IMR-90 (cell line): Measurements from ENCODE around the gene INPP5D. TPM values are rescaled to one million over a fixed set of nuclear protein-coding genes. Genes with fewer than 3 reads are reported as not detected.

Experiments used
- ATAC-seq: fragments of 200-7000 bp; cut with Tn5 transposase; 2 replicates; pipeline ENCODE4 v1.9.1; 2020; ENCODE audit warnings: low read depth, mild to moderate bottlenecking, moderate library complexity
- BruUV-seq: library from RNA; stranded (reverse); fragments of 400-500 nt; replicated peaks from 2 replicates; lab custom pipeline; 2021; lab: Mats Ljungman, UMichigan
- CTCF ChIA-PET: fragments of 300-600 bp; formaldehyde crosslinking; extraction: SDS; loops from one replicate; lab custom pipeline; 2021; ENCODE audit warnings: antibody characterized with exemption; lab: Yijun Ruan, JAX
- POLR2A ChIA-PET: fragments of 300-600 bp; sonication (Branson Sonifier 250); formaldehyde crosslinking; loops from one replicate; lab custom pipeline; 2022; ENCODE audit warnings: antibody characterized with exemption; ENCODE audit not compliant: unreplicated experiment; lab: Charles Lee
- DNase-seq: peaks from one replicate; pipeline ENCODE4 v3.0.0; 2013
- H2AFZ ChIP-seq: replicated peaks from 2 replicates; pipeline ENCODE3; 2013; ENCODE audit warnings: low read length, mild to moderate bottlenecking; ENCODE audit not compliant: poor library complexity
- H2AK5ac ChIP-seq: 2 replicates; pipeline ENCODE4 v1.6.1; 2013; ENCODE audit warnings: low read depth, low read length, inconsistent platforms
- H2AK9ac ChIP-seq: replicated peaks from 2 replicates; pipeline ENCODE3; 2013; ENCODE audit warnings: mild to moderate bottlenecking, low read depth, low read length, moderate library complexity; ENCODE audit not compliant: poor library complexity
- H2BK120ac ChIP-seq: 2 replicates; pipeline ENCODE4 v1.6.1; 2013; ENCODE audit warnings: low read depth, low read length, inconsistent platforms
- H2BK15ac ChIP-seq: 3 replicates; pipeline ENCODE4 v1.6.1; 2013; ENCODE audit warnings: low read depth, low read length, inconsistent platforms
- H2BK20ac ChIP-seq: 2 replicates; pipeline ENCODE4 v1.6.1; 2013; ENCODE audit warnings: low read depth, mild to moderate bottlenecking, inconsistent platforms, low read length, moderate library complexity
- H2BK5ac ChIP-seq: 2 replicates; pipeline ENCODE4 v1.6.1; 2013; ENCODE audit warnings: mild to moderate bottlenecking, low read depth, low read length, inconsistent platforms; ENCODE audit not compliant: poor library complexity, severe bottlenecking
- H3K14ac ChIP-seq: replicated peaks from 2 replicates; pipeline ENCODE4 v1.6.1; 2013; ENCODE audit warnings: low read depth, low read length, inconsistent platforms
- H3K18ac ChIP-seq: 2 replicates; pipeline ENCODE4 v1.6.1; 2013; ENCODE audit warnings: low read depth, low read length, control low read depth
- H3K23ac ChIP-seq: 2 replicates; pipeline ENCODE4 v1.6.1; 2013; ENCODE audit warnings: low read depth, low read length, inconsistent platforms
- H3K27ac ChIP-seq: 2 replicates; pipeline ENCODE4 v1.5.1; 2013; ENCODE audit warnings: mild to moderate bottlenecking, control low read depth, low read length; ENCODE audit not compliant: insufficient read depth
- H3K27me3 ChIP-seq: 2 replicates; pipeline ENCODE4 v1.6.1; 2013; ENCODE audit warnings: low read length; ENCODE audit not compliant: control insufficient read depth, insufficient read depth
- H3K36me3 ChIP-seq: 2 replicates; pipeline ENCODE4 v1.6.1; 2013; ENCODE audit warnings: low read length, mixed read lengths; ENCODE audit not compliant: control insufficient read depth, insufficient read depth
- H3K4ac ChIP-seq: 2 replicates; pipeline ENCODE4 v1.6.1; 2013; ENCODE audit warnings: low read depth, low read length, inconsistent platforms
- H3K4me1 ChIP-seq: 2 replicates; pipeline ENCODE4 v1.6.1; 2013; ENCODE audit warnings: low read length, mixed read lengths; ENCODE audit not compliant: control insufficient read depth, insufficient read depth
- H3K4me2 ChIP-seq: 2 replicates; pipeline ENCODE4 v1.6.1; 2013; ENCODE audit warnings: low read depth, mild to moderate bottlenecking, control low read depth, low read length, moderate library complexity
- H3K4me3 ChIP-seq: 2 replicates; pipeline ENCODE4 v1.5.1; 2013; ENCODE audit warnings: low read depth, mild to moderate bottlenecking, control low read depth, low read length, moderate library complexity; ENCODE audit not compliant: insufficient read depth
- H3K56ac ChIP-seq: 2 replicates; pipeline ENCODE4 v1.6.1; 2013; ENCODE audit warnings: low read length, inconsistent platforms; ENCODE audit not compliant: insufficient read depth; ENCODE audit errors: extremely low read depth
- H3K79me1 ChIP-seq, 2 experiments: 2 replicates each; pipeline ENCODE4 v1.6.1; 2013; ENCODE audit warnings: low read length in 2 of 2, inconsistent platforms in 1 of 2, low read depth in 1 of 2
- H3K9ac ChIP-seq: 2 replicates; pipeline ENCODE4 v1.6.1; 2013; ENCODE audit warnings: low read depth, low read length, control low read depth
- H3K9me1 ChIP-seq: 2 replicates; pipeline ENCODE4 v1.6.1; 2013; ENCODE audit warnings: low read length, inconsistent platforms; ENCODE audit not compliant: insufficient read depth
- H3K9me3 ChIP-seq: 2 replicates; pipeline ENCODE4 v1.6.1; 2013; ENCODE audit warnings: low read length; ENCODE audit not compliant: control insufficient read depth, insufficient read depth
- H4K20me1 ChIP-seq: 2 replicates; pipeline ENCODE4 v1.6.1; 2013; ENCODE audit warnings: low read length, inconsistent platforms; ENCODE audit not compliant: insufficient read depth
- H4K5ac ChIP-seq: 2 replicates; pipeline ENCODE4 v1.6.1; 2013; ENCODE audit warnings: mild to moderate bottlenecking, low read depth, low read length, control low read depth
- H4K8ac ChIP-seq, 2 experiments: 2 replicates each; pipeline ENCODE4 v1.6.1; 2013; ENCODE audit warnings: low read depth in 2 of 2, low read length in 2 of 2, control low read depth in 1 of 2, inconsistent platforms in 1 of 2
- H4K91ac ChIP-seq: 2 replicates; pipeline ENCODE4 v1.6.1; 2013; ENCODE audit warnings: low read depth, low read length, inconsistent platforms; ENCODE audit not compliant: insufficient read depth
- CEBPB ChIP-seq: IDR thresholded peaks from 2 replicates; pipeline ENCODE4 v1.6.1; 2012; ENCODE audit warnings: low read depth, low read length, improper control_type of control experiment
- ELK1 ChIP-seq: fragments of 150-350 bp; IDR thresholded peaks from 2 replicates; pipeline ENCODE4 v1.6.1; 2016; ENCODE audit warnings: low read depth, mild to moderate bottlenecking, low read length, moderate library complexity, borderline replicate concordance
- FOS ChIP-seq: fragments of 150-350 bp; IDR thresholded peaks from 2 replicates; pipeline ENCODE4 v1.6.1; 2016; ENCODE audit warnings: low read depth, low read length
- MAFK ChIP-seq: IDR thresholded peaks from 2 replicates; pipeline ENCODE4 v1.6.1; 2012; ENCODE audit warnings: low read depth, low read length, improper control_type of control experiment
- MAZ ChIP-seq: IDR thresholded peaks from 2 replicates; pipeline ENCODE4 v1.6.1; 2012; ENCODE audit warnings: low read depth, mild to moderate bottlenecking, low read length, improper control_type of control experiment, moderate library complexity, borderline replicate concordance
- MXI1 ChIP-seq: IDR thresholded peaks from 2 replicates; pipeline ENCODE4 v1.6.1; 2012; ENCODE audit warnings: low read depth, mild to moderate bottlenecking, low read length, moderate library complexity, borderline replicate concordance
- NFE2L2 ChIP-seq: fragments of 150-350 bp; IDR thresholded peaks from 2 replicates; pipeline ENCODE4 v1.6.1; 2016; ENCODE audit warnings: low read depth, mild to moderate bottlenecking, low read length
- POLR2A ChIP-seq: IDR thresholded peaks from 2 replicates; pipeline ENCODE4 v1.6.1; 2012; ENCODE audit warnings: mild to moderate bottlenecking, low read depth, low read length
- RAD21 ChIP-seq: IDR thresholded peaks from 2 replicates; pipeline ENCODE4 v1.6.1; 2012; ENCODE audit warnings: low read length, improper control_type of control experiment
- RCOR1 ChIP-seq: IDR thresholded peaks from 2 replicates; pipeline ENCODE4 v1.6.1; 2012; ENCODE audit warnings: mild to moderate bottlenecking, low read length, improper control_type of control experiment; ENCODE audit not compliant: insufficient replicate concordance
- SMC3 ChIP-seq: fragments of 150-350 bp; IDR thresholded peaks from 2 replicates; pipeline ENCODE4 v1.6.1; 2016; ENCODE audit warnings: low read depth, mild to moderate bottlenecking, antibody characterized with exemption, low read length, moderate library complexity
- WGBS, 2 experiments: methylation state at CpG; one replicate each; pipeline versions ENCODE4 v1.1.5 to v1.1.7; 2013; ENCODE audit warnings: missing lambda C conversion rate in 2 of 2; ENCODE audit not compliant: insufficient read length in 1 of 2; ENCODE audit errors: extremely low coverage in 2 of 2; 5-methylcytosine and 5-hydroxymethylcytosine counted together
- dilution Hi-C: fragments of 300-500 bp; cut with HindIII; formaldehyde crosslinking; loops from one replicate; pipeline ENCODE4 v1.14.3; 2018; ENCODE audit warnings: low sequenced_read_pairs; ENCODE audit not compliant: unreplicated experiment
- in situ Hi-C: fragments of 300-500 bp; cut with MboI; formaldehyde crosslinking; loops from 3 replicates; pipeline ENCODE4 v1.14.3; 2019; ENCODE audit warnings: low sequenced_read_pairs, inconsistent platforms, mixed read lengths
- intact Hi-C: fragments of 100-400 bp; cut with micrococcal nuclease; formaldehyde crosslinking; loops from 2 replicates; pipeline ENCODE4 v1.10.0; 2022
- polyA plus RNA-seq, 3 experiments: library from polyadenylated mRNA; depleted of rRNA; stranded (reverse); fragments of >200 nt; gene quantifications; 2 replicates each; pipeline ENCODE4 v1.2.3, GENCODE V29; 2012; ENCODE audit warnings: low replicate concordance in 1 of 3
- total RNA-seq: library from RNA; depleted of rRNA; stranded (reverse); fragments of >200 nt; gene quantifications from 2 replicates; pipeline ENCODE4 v1.2.3, GENCODE V29; 2012

Gene INPP5D
- total and polyA plus RNA-seq, 2 of the 4 experiments (the other 2 are of a cell fraction): 0.18 to 0.29 TPM

GRCh38 chr2:233227346-233227978 is 167.3 kb downstream of the INPP5D start:
- POLR2A ChIA-PET: no interaction called here
- peaks cover 9% of the 10 kb centered on the region for H3K27me3 ChIP-seq
- no peaks in the 10 kb centered on the region for H3K9me1 ChIP-seq
- no peak overlapping the region for H2AFZ ChIP-seq
- no TSS peak for BruUV-seq
- DNase-seq (no peak), ATAC-seq (no peak)
- no peak overlapping the region for H4K91ac ChIP-seq
- no peak overlapping the region for H2BK15ac ChIP-seq
- H3K9me3 ChIP-seq: 0 out of 2 replicates have a peak, but pooled peaks cover 2% of the 10 kb centered on the region
- H3K56ac ChIP-seq: no peak overlapping the region
- no peaks in the 10 kb centered on the region for H4K20me1 ChIP-seq
- H3K14ac ChIP-seq: no peak overlapping the region
- no peak overlapping the region for H4K8ac ChIP-seq
- H2AK9ac ChIP-seq: no peak overlapping the region
- no peak overlapping the region for H2BK120ac ChIP-seq
- WGBS, 2 experiments: no CpG with 5 or more reads among the region's 7 CpGs
- no peak overlapping the region for H2BK20ac ChIP-seq
- CTCF ChIA-PET: no interaction called here
- no peaks in the 10 kb centered on the region for H3K4me1 ChIP-seq
- dilution Hi-C loops (no loop called here), in situ Hi-C loops (no loop called here), intact Hi-C loops (no loop called here)
- no peak overlapping the region for H4K5ac ChIP-seq
- no peak overlapping the region for H3K4ac ChIP-seq
- no peaks in the 10 kb centered on the region for H3K79me1 ChIP-seq
- no peak for TF ChIP-seq MAFK
- no peak for TF ChIP-seq CEBPB
- TF ChIP-seq RCOR1: no peak
- TF ChIP-seq ELK1: no peak
- no peak for TF ChIP-seq NFE2L2
- no peak for TF ChIP-seq POLR2A
- no peak for TF ChIP-seq SMC3
- no peak for TF ChIP-seq FOS
- no peak for TF ChIP-seq RAD21
- no peak for TF ChIP-seq MAZ
- TF ChIP-seq MXI1: no peak
- H3K27ac ChIP-seq: no peak overlapping the region
- no peak overlapping the region for H3K9ac ChIP-seq
- H3K4me3 ChIP-seq: no peak overlapping the region
- no peak overlapping the region for H3K23ac ChIP-seq
- no peak overlapping the region for H2BK5ac ChIP-seq
- no peak overlapping the region for H2AK5ac ChIP-seq
- H3K18ac ChIP-seq: no peak overlapping the region
- H3K4me2 ChIP-seq: no peak overlapping the region
- H3K36me3 ChIP-seq: no peaks in the 10 kb centered on the region
